ENCODE results near the gene EPB41. TPM values are rescaled to one million over a fixed set of nuclear protein-coding genes. Genes with fewer than 3 reads are reported as not detected.
"Not testable (repeated sequence)": the region's sequence is repeated elsewhere in the genome, so short reads cannot be mapped to it uniquely, and the experiment has no call there.

The EPB41 gene
- total RNA-seq: 10 to 100 TPM; 73.7 to 83.8 TPM

- Mint-ChIP-seq H3K36me3 (peaks cover 1% of the 10 kb centered on the region), H3K9me3 (ENCODE audit: low read depth) (no peaks in the 10 kb centered on the region), H3K27ac (peak within 1 kb of the TSS; percentile 92), H3K27me3 (no peaks in the 10 kb centered on the region), H3K4me1 (peaks cover 36% of the 10 kb centered on the region), H3K4me3 (peak within 1 kb of the TSS; percentile 96)
- DNase-seq (peak; percentile 92), ATAC-seq (peak; percentile 91)
- CTCF ChIA-PET: interaction anchor here (0.7 to 2.1 kb wide), 15 partner anchors 10 to 267 kb away, joined by 3 to 11 read pairs (median 4); partner anchors contain the start of gene SRSF4
Measured at GRCh38 chr1:28914228-28915030, at the start of gene EPB41. Gene EPB41 (plus strand): TSS chr1:28914569. CDS start chr1:28987438, 72,869 bp downstream.

GRCh38 chr1:28864695-28865094 is 49.7 kb upstream of the EPB41 start:
- ATAC-seq (no peak), DNase-seq (no peak)
- peaks cover 12% of the 10 kb centered on the region for H3K27me3 Mint-ChIP-seq
- no peaks in the 10 kb centered on the region for H3K4me1 Mint-ChIP-seq
- no peak overlapping the region for H3K27ac Mint-ChIP-seq
- CTCF ChIA-PET: no interaction called here
- no peaks in the 10 kb centered on the region for H3K9me3 Mint-ChIP-seq (ENCODE audit: low read depth)
- H3K4me3 Mint-ChIP-seq: no peak overlapping the region
- no peaks in the 10 kb centered on the region for H3K36me3 Mint-ChIP-seq

GRCh38 chr1:28865997-28866650 is 48.2 kb upstream of the EPB41 start:
- Mint-ChIP-seq H3K4me3 (no peak overlapping the region), H3K36me3 (no peaks in the 10 kb centered on the region), H3K27ac (no peak overlapping the region), H3K4me1 (no peaks in the 10 kb centered on the region), H3K27me3 (peaks cover 14% of the 10 kb centered on the region), H3K9me3 (ENCODE audit: low read depth) (no peaks in the 10 kb centered on the region)
- CTCF ChIA-PET: interaction anchor here (0.9 to 3.8 kb wide), 4 partner anchors 11 to 136 kb away, joined by 3 to 25 read pairs (median 6); no protein-coding TSS in a partner anchor
- ATAC-seq: no peak
- DNase-seq: no peak

- DNase-seq: no peak
- ATAC-seq: no peak
- no peaks in the 10 kb centered on the region for H3K4me1 Mint-ChIP-seq
- H3K4me3 Mint-ChIP-seq: no peak overlapping the region
- no peak overlapping the region for H3K27ac Mint-ChIP-seq
- CTCF ChIA-PET: interaction anchor here (1.0 to 3.8 kb wide), 4 partner anchors 9 to 83 kb away, joined by 5 to 25 read pairs (median 6); no protein-coding TSS in a partner anchor
- no peaks in the 10 kb centered on the region for H3K36me3 Mint-ChIP-seq
- no peaks in the 10 kb centered on the region for H3K9me3 Mint-ChIP-seq (ENCODE audit: low read depth)
- H3K27me3 Mint-ChIP-seq: peaks cover 14% of the 10 kb centered on the region
Measured at GRCh38 chr1:28867850-28868249, 46.5 kb upstream of the EPB41 start.

- H3K27me3 Mint-ChIP-seq: peaks cover 14% of the 10 kb centered on the region
- H3K27ac Mint-ChIP-seq: no peak overlapping the region
- no peaks in the 10 kb centered on the region for H3K36me3 Mint-ChIP-seq
- H3K4me3 Mint-ChIP-seq: no peak overlapping the region
- ATAC-seq (no peak), DNase-seq (no peak)
- H3K4me1 Mint-ChIP-seq: no peaks in the 10 kb centered on the region
- CTCF ChIA-PET: interaction anchor here (0.6 to 1.2 kb wide), 2 partner anchors 133 to 1962 kb away, joined by 3 read pairs; partner anchors contain the start of gene YTHDF2
- H3K9me3 Mint-ChIP-seq (ENCODE audit: low read depth): no peaks in the 10 kb centered on the region
Measured at GRCh38 chr1:28869952-28870351, 44.4 kb upstream of the EPB41 start.

- ATAC-seq: no peak
- peaks cover 15% of the 10 kb centered on the region for H3K27me3 Mint-ChIP-seq
- no peaks in the 10 kb centered on the region for H3K9me3 Mint-ChIP-seq (ENCODE audit: low read depth)
- no peak for DNase-seq
- H3K4me1 Mint-ChIP-seq: peaks cover under 1% of the 10 kb centered on the region
- CTCF ChIA-PET: interaction anchor here (14.5 kb wide), 1 partner anchor 328 kb away, joined by 247 read pairs; no protein-coding TSS in a partner anchor
- no peak overlapping the region for H3K27ac Mint-ChIP-seq
- H3K36me3 Mint-ChIP-seq: no peaks in the 10 kb centered on the region
- no peak overlapping the region for H3K4me3 Mint-ChIP-seq
Measured at GRCh38 chr1:28871631-28872401, 42.6 kb upstream of the EPB41 start.

- not testable (repeated sequence) for H3K27me3 Mint-ChIP-seq; H3K9me3 Mint-ChIP-seq (ENCODE audit: low read depth); H3K27ac Mint-ChIP-seq; ATAC-seq; H3K4me1 Mint-ChIP-seq; H3K4me3 Mint-ChIP-seq; H3K36me3 Mint-ChIP-seq; DNase-seq
- CTCF ChIA-PET: interaction anchor here (0.5 to 14.5 kb wide), 12 partner anchors 9 to 516 kb away, joined by 3 to 247 read pairs (median 12); no protein-coding TSS in a partner anchor
Measured at GRCh38 chr1:28875134-28875533, 39.2 kb upstream of the EPB41 start.

- Mint-ChIP-seq H3K4me1 (peaks cover 11% of the 10 kb centered on the region), H3K9me3 (ENCODE audit: low read depth) (no peaks in the 10 kb centered on the region), H3K36me3 (no peaks in the 10 kb centered on the region), H3K27me3 (peaks cover 8% of the 10 kb centered on the region), H3K4me3 (no peak overlapping the region), H3K27ac (no peak overlapping the region)
- peak; percentile 84 for ATAC-seq
- DNase-seq: peak; percentile 82
- CTCF ChIA-PET: interaction anchor here (0.5 to 14.5 kb wide), 75 partner anchors 9 to 663 kb away, joined by 3 to 247 read pairs (median 4); partner anchors contain the start of genes EPB41, PHACTR4, RCC1 and SRSF4
Measured at GRCh38 chr1:28877132-28877781, 37.1 kb upstream of the EPB41 start.

GRCh38 chr1:28878796-28879195 is 35.6 kb upstream of the EPB41 start:
- ATAC-seq: no peak
- Mint-ChIP-seq H3K9me3 (ENCODE audit: low read depth) (no peaks in the 10 kb centered on the region), H3K4me3 (no peak overlapping the region), H3K27me3 (peaks cover 8% of the 10 kb centered on the region), H3K36me3 (no peaks in the 10 kb centered on the region), H3K27ac (no peak overlapping the region), H3K4me1 (peaks cover 14% of the 10 kb centered on the region)
- no peak for DNase-seq
- CTCF ChIA-PET: interaction anchor here (0.6 to 14.5 kb wide), 12 partner anchors 11 to 677 kb away, joined by 3 to 247 read pairs (median 5); partner anchors contain the start of genes SRSF4, TAF12 and YTHDF2

- peaks cover 38% of the 10 kb centered on the region for H3K4me1 Mint-ChIP-seq
- CTCF ChIA-PET: interaction anchor here (0.6 to 14.5 kb wide), 42 partner anchors 9 to 523 kb away, joined by 3 to 247 read pairs (median 4); partner anchors contain the start of genes EPB41, MECR, SRSF4 and TAF12
- peaks cover under 1% of the 10 kb centered on the region for H3K27me3 Mint-ChIP-seq
- peak overlapping the region; percentile 38 for H3K27ac Mint-ChIP-seq
- no peaks in the 10 kb centered on the region for H3K36me3 Mint-ChIP-seq
- H3K9me3 Mint-ChIP-seq (ENCODE audit: low read depth): no peaks in the 10 kb centered on the region
- no peak overlapping the region for H3K4me3 Mint-ChIP-seq
- DNase-seq (peak; percentile 85), ATAC-seq (peak; percentile 22)
Measured at GRCh38 chr1:28882009-28882628, 32.2 kb upstream of the EPB41 start.

GRCh38 chr1:28883242-28883616 is 31.1 kb upstream of the EPB41 start:
- peaks cover 40% of the 10 kb centered on the region for H3K4me1 Mint-ChIP-seq
- DNase-seq (no peak), ATAC-seq (no peak)
- no peaks in the 10 kb centered on the region for H3K36me3 Mint-ChIP-seq
- H3K9me3 Mint-ChIP-seq (ENCODE audit: low read depth): no peaks in the 10 kb centered on the region
- no peak overlapping the region for H3K27ac Mint-ChIP-seq
- H3K27me3 Mint-ChIP-seq: no peaks in the 10 kb centered on the region
- no peak overlapping the region for H3K4me3 Mint-ChIP-seq
- CTCF ChIA-PET: interaction anchor here (1.2 to 14.5 kb wide), 8 partner anchors 8 to 323 kb away, joined by 3 to 247 read pairs (median 9); partner anchors contain the start of gene SRSF4

- ATAC-seq (no peak), DNase-seq (no peak)
- CTCF ChIA-PET: interaction anchor here (0.6 to 14.5 kb wide), 9 partner anchors 8 to 314 kb away, joined by 3 to 247 read pairs (median 5); partner anchors contain the start of genes SRSF4 and YTHDF2
- Mint-ChIP-seq H3K27ac (peak overlapping the region; percentile 76), H3K27me3 (no peaks in the 10 kb centered on the region), H3K36me3 (no peaks in the 10 kb centered on the region), H3K4me1 (peaks cover 54% of the 10 kb centered on the region), H3K9me3 (ENCODE audit: low read depth) (no peaks in the 10 kb centered on the region), H3K4me3 (no peak overlapping the region)
Measured at GRCh38 chr1:28885472-28885877, 28.9 kb upstream of the EPB41 start.

Data from activated CD8-positive, alpha-beta memory T cell treated with anti-CD3 and anti-CD28 coated beads, Interleukin-2, amount 10 ng/mL, durations not matched to agents 7 days and 5 days (primary cell).